Urinary bladder (tissue), 4 donors: ENCODE results near the gene MLF1. TPM values are rescaled to one million over a fixed set of nuclear protein-coding genes. Genes with fewer than 3 reads are reported as not detected.
A peak's percentile ranks its signal among the peaks of the same experiment; 100 is the strongest.

Experiments
- DNase-seq: peaks from one replicate; pipeline ENCODE4 v3.0.0-alpha.2; 2015; ENCODE audit errors: extremely low spot score
- H3K27ac ChIP-seq: one replicate; pipeline ENCODE4 v1.5.1; 2013; ENCODE audit warnings: low read depth, mild to moderate bottlenecking, moderate library complexity
- H3K36me3 ChIP-seq: one replicate; pipeline ENCODE4 v1.6.1; 2013; ENCODE audit warnings: mild to moderate bottlenecking, moderate library complexity; ENCODE audit not compliant: insufficient read depth
- H3K4me1 ChIP-seq: one replicate; pipeline ENCODE4 v1.6.1; 2013; ENCODE audit warnings: mild to moderate bottlenecking, moderate library complexity; ENCODE audit not compliant: insufficient read depth
- H3K4me3 ChIP-seq: one replicate; pipeline ENCODE4 v1.5.1; 2013; ENCODE audit warnings: low read depth, low read length
- WGBS: extraction: QIAGEN DNeasy Blood & Tissue Kit; methylation state at CpG from one replicate; pipeline ENCODE4 v1.1.7; 2013; 5-methylcytosine and 5-hydroxymethylcytosine counted together
- polyA plus RNA-seq: library from polyadenylated mRNA; stranded (reverse); fragments of 200-250 nt; gene quantifications from one replicate; pipeline ENCODE4 v1.2.3, GENCODE V29; 2013
- small RNA-seq: library from RNA; depleted of rRNA; stranded (forward); fragments of <200 nt; gene quantifications from one replicate; pipeline ENCODE3, GENCODE V24; 2014
- total RNA-seq: library from RNA; depleted of rRNA; stranded (reverse); fragments of >200 nt; gene quantifications from one replicate; pipeline ENCODE4 v1.2.3, GENCODE V29; 2014
- donor health status: healthy with polysubstance abuse.
- donor health status: healthy.

The MLF1 gene
- total and polyA plus RNA-seq, 2 donors: 10.7 to 17.7 TPM

DNA sequence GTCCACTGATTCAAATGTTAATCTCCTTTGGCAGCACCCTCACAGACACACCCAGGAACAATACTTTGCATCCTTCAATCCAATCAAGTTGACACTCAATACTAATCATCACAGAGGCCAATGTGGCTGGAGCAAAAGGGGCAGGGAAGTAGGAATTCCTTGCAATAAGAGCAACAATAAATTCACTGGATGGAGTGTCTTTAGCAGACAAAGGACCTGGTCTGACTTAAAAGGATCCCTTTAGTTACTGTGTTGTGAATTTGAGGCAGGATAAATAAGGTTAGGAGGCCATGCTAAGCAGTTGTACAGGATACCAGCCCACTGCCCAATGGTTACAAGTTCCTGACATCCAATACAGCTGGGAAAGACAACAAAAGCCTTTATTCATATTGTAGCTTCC, 61.0 kb downstream of the MLF1 start:
- H3K4me3 ChIP-seq: no peak overlapping the region
- no peaks in the 10 kb centered on the region for H3K4me1 ChIP-seq
- no peak for DNase-seq
- no peak overlapping the region for H3K27ac ChIP-seq
- no peaks in the 10 kb centered on the region for H3K36me3 ChIP-seq

DNA sequence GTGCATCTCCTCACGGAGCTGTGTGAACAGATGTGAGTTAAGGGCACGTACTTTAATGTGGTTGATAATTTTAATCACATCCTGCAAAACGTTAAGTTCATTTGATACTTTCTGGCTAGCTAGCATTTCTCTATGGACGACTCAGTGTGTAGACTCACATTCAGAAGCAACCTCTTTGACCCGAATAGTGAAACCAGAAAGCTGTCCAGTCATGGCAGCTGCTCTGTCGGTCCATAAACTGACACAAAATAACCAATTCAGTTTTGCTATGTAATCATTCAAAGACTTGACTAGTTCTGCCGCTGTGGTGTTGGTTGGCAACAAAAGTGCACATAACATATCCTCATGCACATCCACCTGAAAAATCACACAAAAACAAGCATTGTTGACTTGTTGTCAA, 69.7 kb downstream of the MLF1 start:
- Histone ChIP-seq H3K27ac (no peak overlapping the region), H3K36me3 (no peaks in the 10 kb centered on the region), H3K4me3 (no peak overlapping the region), H3K4me1 (no peaks in the 10 kb centered on the region)
- DNase-seq: no peak
- 77% methylated on average over 7 of the region's 7 CpGs for WGBS

DNA sequence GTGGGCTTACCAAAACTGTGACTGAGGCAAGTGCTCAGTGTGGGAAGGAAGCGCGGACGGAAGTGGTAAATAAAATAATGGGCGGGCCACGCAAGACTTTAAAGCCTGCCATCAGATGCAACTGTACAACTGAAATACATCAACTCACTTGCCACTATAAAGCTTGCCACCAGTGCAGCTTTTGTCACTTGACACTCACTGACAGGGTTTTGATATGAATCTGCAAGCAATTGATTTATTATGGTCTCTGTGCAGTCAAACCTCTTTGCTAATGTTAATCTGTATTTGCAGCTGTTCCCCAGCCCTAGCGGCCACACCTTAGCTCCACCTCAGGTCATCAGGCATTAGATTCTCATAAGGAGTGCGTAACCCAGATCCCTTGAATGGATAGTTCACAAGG, 71.0 kb downstream of the MLF1 start:
- Histone ChIP-seq H3K36me3 (no peaks in the 10 kb centered on the region), H3K4me1 (no peaks in the 10 kb centered on the region), H3K4me3 (no peak overlapping the region), H3K27ac (no peak overlapping the region)
- DNase-seq: no peak
- 86% methylated on average over 7 of the region's 7 CpGs for WGBS

DNA sequence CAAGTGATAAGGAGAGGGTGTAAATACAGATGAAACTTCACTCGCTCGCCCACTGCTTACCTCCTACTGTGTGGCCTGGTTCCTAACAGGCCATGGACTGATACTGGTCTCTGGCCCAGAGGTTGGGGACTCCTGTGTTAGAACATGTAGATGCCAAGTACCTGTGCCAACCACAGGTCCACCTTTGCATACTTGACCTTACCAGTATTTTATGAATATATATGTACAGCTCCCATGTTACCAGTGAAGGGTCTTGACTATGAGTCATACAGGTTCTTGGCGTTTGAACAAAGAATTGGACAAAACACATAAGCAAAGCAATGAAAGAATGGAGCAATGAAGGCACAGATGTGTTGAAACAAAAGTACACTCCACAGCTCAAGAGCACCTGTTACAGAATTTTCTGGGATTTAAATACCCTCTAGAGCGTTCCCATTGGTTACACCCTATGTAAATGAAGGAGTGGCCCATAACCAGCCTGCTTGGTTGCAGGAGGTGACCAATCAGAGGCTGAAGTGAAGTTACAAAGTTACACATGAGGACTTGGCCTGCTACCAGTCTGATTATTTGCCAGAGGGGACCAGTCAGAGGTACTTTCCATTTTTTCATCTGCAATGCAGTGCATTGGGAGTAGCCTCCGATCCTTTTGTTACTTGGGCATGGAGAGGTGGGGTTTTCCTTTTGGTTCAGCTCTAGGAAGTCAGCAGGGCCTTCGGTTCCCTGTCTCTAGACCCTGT, 71.6 kb downstream of the MLF1 start:
- no peaks in the 10 kb centered on the region for H3K4me1 ChIP-seq
- H3K36me3 ChIP-seq: no peaks in the 10 kb centered on the region
- no peak for DNase-seq
- no peak overlapping the region for H3K27ac ChIP-seq
- 90% methylated on average over 6 of the region's 6 CpGs for WGBS
- no peak overlapping the region for H3K4me3 ChIP-seq

DNA sequence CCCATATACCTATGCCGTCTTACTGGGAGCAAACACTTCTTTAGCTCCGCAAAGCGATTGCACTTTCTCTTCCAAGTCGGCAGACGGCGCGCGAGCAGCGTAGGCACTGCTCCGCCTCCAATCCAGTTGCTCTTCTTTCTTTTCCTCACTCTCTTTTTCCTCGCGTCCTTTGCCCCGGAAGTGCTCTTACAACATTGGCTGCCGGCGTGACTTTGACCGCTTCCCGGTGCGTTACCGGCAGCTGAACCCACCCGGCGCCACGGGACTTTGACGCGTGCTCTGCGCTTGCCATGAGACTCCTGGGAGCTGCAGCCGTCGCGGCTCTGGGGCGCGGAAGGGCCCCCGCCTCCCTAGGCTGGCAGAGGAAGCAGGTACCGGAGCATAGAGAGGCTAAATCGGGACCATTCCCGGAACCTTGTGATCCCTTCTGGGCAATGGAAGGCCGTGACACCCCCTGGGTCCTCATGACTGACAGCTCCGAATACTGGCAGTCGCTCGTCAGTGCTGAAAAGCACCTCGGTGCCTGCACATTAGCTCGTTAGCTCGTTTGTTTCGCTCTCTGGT, 73.4 kb downstream of the MLF1 start, which contains the start of gene GFM1:
Gene GFM1, plus strand, starts transcription at position 183 of the 564 bp plus-strand sequence. Its CDS starts 108 bp downstream, at position 291.
- Histone ChIP-seq H3K27ac (peak within 1 kb of the TSS; percentile 71), H3K4me1 (no peaks in the 10 kb centered on the region), H3K36me3 (no peaks in the 10 kb centered on the region), H3K4me3 (peak within 1 kb of the TSS; percentile 94)
- peak; percentile 87 for DNase-seq
- under 1% methylated on average over 42 of the region's 42 CpGs for WGBS

DNA sequence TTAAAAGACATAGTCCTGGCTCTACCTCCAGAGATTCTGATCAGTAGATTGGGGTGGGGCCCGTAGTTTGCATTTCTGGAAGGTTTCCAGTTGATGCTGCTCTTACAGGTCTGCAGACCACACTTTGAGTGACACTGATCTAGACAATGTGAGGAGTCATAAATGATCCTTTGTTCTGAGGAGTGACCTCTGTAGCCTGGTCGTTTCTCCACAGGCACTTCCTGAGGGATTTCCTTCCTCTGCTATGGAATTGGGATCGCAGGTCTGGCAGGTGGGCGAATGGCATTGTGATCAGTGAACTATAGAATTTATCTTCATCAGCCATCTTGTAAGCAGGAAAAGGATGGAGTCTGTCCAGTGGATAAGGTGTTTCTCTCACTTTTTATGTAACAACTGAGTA, 78.8 kb downstream of the MLF1 start:
- H3K4me3 ChIP-seq: no peak overlapping the region
- H3K27ac ChIP-seq: no peak overlapping the region
- no peaks in the 10 kb centered on the region for H3K4me1 ChIP-seq
- H3K36me3 ChIP-seq: peaks cover 3% of the 10 kb centered on the region
- no peak for DNase-seq
- WGBS: 69% methylated on average over 4 of the region's 4 CpGs

DNA sequence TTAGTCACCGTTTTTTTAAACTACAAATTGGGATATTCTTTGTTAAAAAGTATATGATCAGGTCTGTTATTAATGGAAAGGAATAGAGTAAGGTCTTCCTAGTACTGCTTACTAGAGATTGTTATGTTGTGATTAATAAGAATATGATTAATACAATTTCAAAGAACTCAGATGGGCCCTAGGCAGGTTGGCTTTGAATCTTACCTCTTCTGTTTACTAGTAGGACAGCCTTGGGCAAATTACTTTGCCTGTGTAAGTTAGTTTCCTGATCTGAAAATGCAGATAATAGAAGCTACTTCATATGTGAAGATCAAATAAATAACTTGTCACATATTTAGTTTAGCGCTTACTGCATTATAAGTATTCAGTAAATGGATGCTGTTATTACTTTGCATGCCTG, 80.2 kb downstream of the MLF1 start:
- no peak for DNase-seq
- Histone ChIP-seq H3K36me3 (peaks cover 7% of the 10 kb centered on the region), H3K4me3 (no peak overlapping the region), H3K27ac (no peak overlapping the region), H3K4me1 (no peaks in the 10 kb centered on the region)
- WGBS: 97% methylated on average over 2 of the region's 2 CpGs

DNA sequence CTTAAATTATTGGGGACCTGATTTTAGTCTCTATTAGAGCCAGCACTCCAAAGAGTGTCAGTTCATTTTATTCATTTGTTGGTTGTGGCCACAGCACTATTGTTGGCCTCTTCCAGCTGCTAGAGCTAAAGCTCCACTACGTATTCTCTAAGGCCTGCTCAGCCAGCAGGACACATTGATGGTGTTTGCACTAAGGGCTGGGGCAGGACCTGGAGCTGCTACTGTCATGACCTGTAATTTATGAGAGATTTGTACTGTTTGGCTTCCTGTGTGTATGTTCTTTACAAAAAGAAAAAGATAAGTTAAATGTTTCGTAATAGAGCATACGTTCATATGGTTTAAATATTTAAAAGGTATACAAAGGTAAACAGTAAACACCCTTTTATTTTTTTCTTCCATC, 81.5 kb downstream of the MLF1 start:
- H3K36me3 ChIP-seq: peaks cover 11% of the 10 kb centered on the region
- WGBS: 80% methylated on average over 3 of the region's 3 CpGs

More for the DNA sequence above, 81.5 kb downstream of the MLF1 start:
- no peak for DNase-seq
- Histone ChIP-seq H3K4me3 (no peak overlapping the region), H3K27ac (no peak overlapping the region), H3K4me1 (no peaks in the 10 kb centered on the region)

Small RNA genes within 50 kb of the gene (small RNA-seq; reads per million reads assigned to genes)
- gene AC025033.1: not detected

Other genes with a start within 250 kb of the MLF1 start
- 63.1 TPM for gene GFM1, start 73.3 kb downstream of the MLF1 start, total RNA-seq
- 23.8 TPM for gene GFM1, start 73.3 kb downstream of the MLF1 start, polyA plus RNA-seq
- 49.1 TPM for gene LXN, start 101.5 kb downstream of the MLF1 start, total RNA-seq
- gene LXN, start 101.5 kb downstream of the MLF1 start, polyA plus RNA-seq: 27.1 TPM
- gene RARRES1, start 161.3 kb downstream of the MLF1 start, total RNA-seq: 26.3 TPM
- 67.0 TPM for gene RARRES1, start 161.3 kb downstream of the MLF1 start, polyA plus RNA-seq
- 110 TPM for gene MFSD1, start 230.9 kb downstream of the MLF1 start, total RNA-seq
- gene MFSD1, start 230.9 kb downstream of the MLF1 start, polyA plus RNA-seq: 55.8 TPM